CD4-positive, alpha-beta memory T cell (primary cell): ENCODE data around the gene SSU72. TPM values are rescaled to one million over a fixed set of nuclear protein-coding genes. Genes with fewer than 3 reads are reported as not detected.
A peak's percentile ranks its signal among the peaks of the same experiment; 100 is the strongest.

Source experiments
- CTCF ChIA-PET: fragments of 350-600 bp; sonication (Branson Sonifier 250); formaldehyde crosslinking; loops from one replicate; lab custom pipeline; 2021; ENCODE audit warnings: inconsistent platforms; ENCODE audit not compliant: partially characterized antibody; lab: Charles Lee
- POLR2A ChIA-PET: fragments of 350-600 bp; sonication (Branson Sonifier 250); formaldehyde crosslinking; loops from one replicate; lab custom pipeline; 2021; ENCODE audit not compliant: partially characterized antibody; lab: Charles Lee
- DNase-seq, 5 donors: peaks; one replicate each; pipeline versions ENCODE4 v3.0.0 to v3.0.0-alpha.2; 2020 to 2022; ENCODE audit warnings: mixed read lengths in 1 of 5
- H3K27ac ChIP-seq: one replicate; pipeline ENCODE4 v1.7.0; 2013; ENCODE audit warnings: low read depth, low read length
- H3K27me3 ChIP-seq: 2 replicates; pipeline ENCODE4 v1.7.0; 2013; ENCODE audit warnings: mild to moderate bottlenecking, low read length, moderate library complexity; ENCODE audit not compliant: insufficient read depth
- H3K36me3 ChIP-seq: 2 replicates; pipeline ENCODE4 v1.7.0; 2013; ENCODE audit warnings: mild to moderate bottlenecking, low read length, moderate library complexity; ENCODE audit not compliant: insufficient read depth
- H3K4me1 ChIP-seq: 2 replicates; pipeline ENCODE4 v1.7.0; 2013; ENCODE audit warnings: mild to moderate bottlenecking, low read length, moderate library complexity; ENCODE audit not compliant: insufficient read depth
- H3K4me3 ChIP-seq, 2 donors: one replicate each; pipeline ENCODE4 v1.7.0; 2013; ENCODE audit warnings: low read length in 2 of 2, mild to moderate bottlenecking in 1 of 2
- H3K9me3 ChIP-seq, 2 donors: one replicate each; pipeline ENCODE4 v1.7.0; 2013; ENCODE audit warnings: low read length in 2 of 2, control low read depth in 1 of 2; ENCODE audit not compliant: control insufficient read depth in 1 of 2
- H3K27ac Mint-ChIP-seq, 7 donors: one replicate each; pipeline ENCODE4 v1.8.0; 2020 to 2021; ENCODE audit warnings: mixed read lengths in 7 of 7, mild to moderate bottlenecking in 6 of 7, inconsistent platforms in 3 of 7, moderate library complexity in 3 of 7
- H3K27me3 Mint-ChIP-seq, 2 donors: one replicate each; pipeline ENCODE4 v1.8.0; 2020 to 2021; ENCODE audit warnings: mixed read lengths in 2 of 2
- H3K36me3 Mint-ChIP-seq, 2 donors: one replicate each; pipeline ENCODE4 v1.8.0; 2020 to 2021; ENCODE audit warnings: mixed read lengths in 2 of 2, inconsistent platforms in 1 of 2, mild to moderate bottlenecking in 1 of 2
- H3K4me1 Mint-ChIP-seq, 4 donors: one replicate each; pipeline ENCODE4 v1.8.0; 2020 to 2021; ENCODE audit warnings: mixed read lengths in 4 of 4, mild to moderate bottlenecking in 1 of 4
- H3K4me3 Mint-ChIP-seq, 8 donors: one replicate each; pipeline ENCODE4 v1.8.0; 2020 to 2021; ENCODE audit warnings: mixed read lengths in 8 of 8, mild to moderate bottlenecking in 7 of 8, moderate library complexity in 6 of 8, inconsistent platforms in 3 of 8
- H3K9me3 Mint-ChIP-seq, 8 donors: one replicate each; pipeline ENCODE4 v1.8.0; 2020 to 2021; ENCODE audit warnings: mixed read lengths in 8 of 8, mild to moderate bottlenecking in 5 of 8, inconsistent platforms in 3 of 8, moderate library complexity in 1 of 8
- intact Hi-C: fragments of 100-400 bp; cut with micrococcal nuclease; formaldehyde crosslinking; loops from one replicate; pipeline ENCODE4 v1.15.1; 2023
- polyA plus RNA-seq, 2 donors: library from polyadenylated mRNA; unstranded; fragments of 300-500 nt; fragmentation: Illumina TruSeq; gene quantifications; one replicate each; pipeline ENCODE4 v1.2.3, GENCODE V29; 2021
- total RNA-seq, 2 experiments: library from RNA; stranded (reverse); gene quantifications; one replicate each; pipeline ENCODE4 v1.2.3, GENCODE V29; 2021

Gene SSU72
- total and polyA plus RNA-seq, 4 experiments from 2014 or later: 128 to 209 (median 167) TPM

- no peak overlapping the region for H3K4me3 ChIP-seq
- H3K27ac ChIP-seq: no peak overlapping the region
- Mint-ChIP-seq H3K36me3 (peaks cover 0 to 4% of the 10 kb centered on the region in 2 donors), H3K9me3 (no peaks in the 10 kb centered on the region), H3K4me3 (peak overlapping the region in 7 of 8 donors; percentile 39 to 68 (median 52)), H3K4me1 (peaks cover 0 to 5% (median 2%) of the 10 kb centered on the region in 4 donors), H3K27me3 (no peaks in the 10 kb centered on the region), H3K27ac (peak overlapping the region in 2 of 7 donors; percentile 18)
- ChIA-PET CTCF (no interaction called here), POLR2A (no interaction called here)
- no peaks in the 10 kb centered on the region for H3K36me3 ChIP-seq
- no peaks in the 10 kb centered on the region for H3K27me3 ChIP-seq
- peaks cover 5% of the 10 kb centered on the region for H3K4me1 ChIP-seq
- DNase-seq: no peak
- intact Hi-C loops: no loop called here
- H3K9me3 ChIP-seq: no peaks in the 10 kb centered on the region
Measured at GRCh38 chr1:1540818-1541628, 33.6 kb downstream of the SSU72 start.

GRCh38 chr1:1540090-1540817, 34.4 kb downstream of the SSU72 start, which contains the start of gene TMEM240:
Gene TMEM240 (minus strand): TSS chr1:1540624. CDS start chr1:1540346, 278 bp downstream.
- intact Hi-C loops: no loop called here
- peak; percentile 33 to 56 (median 45) for DNase-seq

GRCh38 chr1:1539310-1540089, 35.2 kb downstream of the SSU72 start:
- intact Hi-C loops: no loop called here
- H3K36me3 ChIP-seq: no peaks in the 10 kb centered on the region
- H3K27ac Mint-ChIP-seq: no peak overlapping the region
- no peak overlapping the region for H3K4me3 ChIP-seq
- H3K4me3 Mint-ChIP-seq: peak overlapping the region in 5 of 8 donors; percentile 37 to 75 (median 48)
- H3K27me3 ChIP-seq: no peaks in the 10 kb centered on the region
- ChIA-PET POLR2A (no interaction called here), CTCF (no interaction called here)
- peaks cover 0 to 4% of the 10 kb centered on the region in 2 donors for H3K36me3 Mint-ChIP-seq
- no peaks in the 10 kb centered on the region for H3K9me3 ChIP-seq
- H3K4me1 ChIP-seq: peaks cover 5% of the 10 kb centered on the region
- peaks cover 0 to 4% (median 1%) of the 10 kb centered on the region in 4 donors for H3K4me1 Mint-ChIP-seq
- no peak overlapping the region for H3K27ac ChIP-seq
- no peaks in the 10 kb centered on the region for H3K9me3 Mint-ChIP-seq
- no peak for DNase-seq
- H3K27me3 Mint-ChIP-seq: no peaks in the 10 kb centered on the region

More at GRCh38 chr1:1540090-1540817, 34.4 kb downstream of the SSU72 start, which contains the start of gene TMEM240:
- ChIA-PET CTCF (no interaction called here), POLR2A (no interaction called here)
- Histone ChIP-seq H3K27ac (no peak within 1 kb of the TSS), H3K27me3 (no peaks in the 10 kb centered on the region), H3K36me3 (no peaks in the 10 kb centered on the region), H3K4me3 (no peak within 1 kb of the TSS), H3K9me3 (no peaks in the 10 kb centered on the region), H3K4me1 (peaks cover 5% of the 10 kb centered on the region)
- Mint-ChIP-seq H3K36me3 (peaks cover 0 to 4% of the 10 kb centered on the region in 2 donors), H3K27ac (peak within 1 kb of the TSS in 2 of 7 donors; percentile 18), H3K4me1 (peaks cover 0 to 5% (median 2%) of the 10 kb centered on the region in 4 donors), H3K4me3 (peak within 1 kb of the TSS in 7 of 8 donors; percentile 46 to 75 (median 59)), H3K27me3 (no peaks in the 10 kb centered on the region), H3K9me3 (no peaks in the 10 kb centered on the region)

- Histone ChIP-seq H3K36me3 (no peaks in the 10 kb centered on the region), H3K27me3 (no peaks in the 10 kb centered on the region), H3K9me3 (no peaks in the 10 kb centered on the region), H3K27ac (no peak overlapping the region), H3K4me1 (peaks cover 5% of the 10 kb centered on the region), H3K4me3 (no peak overlapping the region)
- Mint-ChIP-seq H3K36me3 (peaks cover 0 to 4% of the 10 kb centered on the region in 2 donors), H3K4me3 (peak overlapping the region in 4 of 8 donors; percentile 5 to 64 (median 23)), H3K27me3 (no peaks in the 10 kb centered on the region), H3K9me3 (no peaks in the 10 kb centered on the region), H3K4me1 (peaks cover 0 to 4% (median 1%) of the 10 kb centered on the region in 4 donors), H3K27ac (no peak overlapping the region)
- ChIA-PET POLR2A (no interaction called here), CTCF (interaction anchor here (1.6 kb wide), 1 partner anchor 34 kb away, joined by 3 read pairs; no protein-coding TSS in a partner anchor)
- DNase-seq: no peak
- intact Hi-C loops: no loop called here
Measured at GRCh38 chr1:1538989-1539309, 35.7 kb downstream of the SSU72 start.

- Histone ChIP-seq H3K9me3 (no peaks in the 10 kb centered on the region), H3K36me3 (no peaks in the 10 kb centered on the region), H3K4me3 (no peak overlapping the region), H3K27ac (no peak overlapping the region), H3K27me3 (no peaks in the 10 kb centered on the region), H3K4me1 (peaks cover 5% of the 10 kb centered on the region)
- POLR2A ChIA-PET: no interaction called here
- Mint-ChIP-seq H3K27me3 (no peaks in the 10 kb centered on the region), H3K4me3 (peak overlapping the region in 2 of 8 donors; percentile 36 to 64), H3K4me1 (peaks cover 0 to 4% (median 1%) of the 10 kb centered on the region in 4 donors), H3K9me3 (no peaks in the 10 kb centered on the region), H3K27ac (no peak overlapping the region), H3K36me3 (peaks cover 0 to 4% of the 10 kb centered on the region in 2 donors)
- CTCF ChIA-PET: interaction anchor here (1.6 kb wide), 1 partner anchor 34 kb away, joined by 3 read pairs; no protein-coding TSS in a partner anchor
- no peak for DNase-seq
- intact Hi-C loops: no loop called here
Measured at GRCh38 chr1:1538334-1538733, 36.3 kb downstream of the SSU72 start.

GRCh38 chr1:1537626-1538250, 36.9 kb downstream of the SSU72 start:
- intact Hi-C loops: no loop called here
- no peak for DNase-seq

More at GRCh38 chr1:1537626-1538250, 36.9 kb downstream of the SSU72 start:
- peaks cover 5% of the 10 kb centered on the region for H3K4me1 ChIP-seq
- no peaks in the 10 kb centered on the region for H3K9me3 ChIP-seq
- peaks cover 0 to 4% (median 1%) of the 10 kb centered on the region in 4 donors for H3K4me1 Mint-ChIP-seq
- H3K4me3 Mint-ChIP-seq: peak overlapping the region in 2 of 8 donors; percentile 10 to 64
- no peaks in the 10 kb centered on the region for H3K27me3 Mint-ChIP-seq
- H3K4me3 ChIP-seq: no peak overlapping the region
- H3K36me3 ChIP-seq: no peaks in the 10 kb centered on the region
- CTCF ChIA-PET: interaction anchor here (1.6 kb wide), 1 partner anchor 33 kb away, joined by 3 read pairs; no protein-coding TSS in a partner anchor
- POLR2A ChIA-PET: no interaction called here
- H3K27me3 ChIP-seq: no peaks in the 10 kb centered on the region
- no peak overlapping the region for H3K27ac ChIP-seq
- H3K27ac Mint-ChIP-seq: no peak overlapping the region
- no peaks in the 10 kb centered on the region for H3K9me3 Mint-ChIP-seq
- H3K36me3 Mint-ChIP-seq: peaks cover 0 to 4% of the 10 kb centered on the region in 2 donors
